ENCODE data around the gene DLG5.

Gene DLG5

GRCh38 chr10:77927402-77928246 lies 1.1 kb upstream of the DLG5 start:
- Histone ChIP-seq H3K27ac (ENCODE audit: extremely low read depth, low read depth, low read length) (no peak overlapping the region), H3K4me3 (ENCODE audit: low read depth, low read length) (no peak overlapping the region), H3K36me3 (ENCODE audit: control insufficient read depth in 2 of 2, insufficient read depth in 1 of 2, low read length in 2 of 2) (peaks cover 0 to 5% of the 10 kb centered on the region in 2 experiments; a peak in 1 of 3 replicates), H3K4me1 (ENCODE audit: control insufficient read depth, insufficient read depth, low read length) (peaks cover 6% of the 10 kb centered on the region; the same call in 1 of the 2 replicates), H3K9me3 (ENCODE audit: control insufficient read depth, insufficient read depth, low read depth, low read length) (no peaks in the 10 kb centered on the region)
- POLR2A ChIA-PET, result interaction anchor here (1.1 kb wide), 1 partner anchor 22 kb away, joined by 4 read pairs; no protein-coding TSS in a partner anchor
- TF ChIP-seq ZNF114 (tag by site-specific recombination; IDR thresholded peaks at IDR 0.05) (no peak), ZNF366 (tag by site-specific recombination; conservative IDR thresholded peaks at IDR 0.05) (no peak), GLIS2 (tag by site-specific recombination; IDR thresholded peaks at IDR 0.05) (peak; percentile 2; the same call in 1 of the 2 replicates), ZNF112 (tag by site-specific recombination; IDR thresholded peaks at IDR 0.05) (no peak), ZNF341 (tag by site-specific recombination; IDR thresholded peaks at IDR 0.05; ENCODE audit: low read depth) (peak; percentile 33; the same call in 1 of the 2 replicates), ZNF350 (tag by site-specific recombination; IDR thresholded peaks at IDR 0.05) (no peak), IKZF3 (tag by site-specific recombination; IDR thresholded peaks at IDR 0.05) (0 out of 2 replicates have a peak, but pooled peaks have one; percentile 4), SP3 (tag by site-specific recombination; IDR thresholded peaks at IDR 0.05) (0 out of 2 replicates have a peak, but pooled peaks have one; percentile 5), ZNF2 (tag by site-specific recombination; IDR thresholded peaks at IDR 0.05) (no peak), ZNF146 (tag by site-specific recombination; IDR thresholded peaks at IDR 0.05) (no peak), PRDM10 (tag by site-specific recombination; IDR thresholded peaks at IDR 0.05) (peak; percentile 85)
- CTCF ChIA-PET, result interaction anchor here (1.0 to 1.2 kb wide), 3 partner anchors 18 to 49 kb away, joined by 3 read pairs; no protein-coding TSS in a partner anchor

- CTCF ChIA-PET, result interaction anchor here (0.6 to 1.0 kb wide), 2 partner anchors 19 to 79 kb away, joined by 3 read pairs; no protein-coding TSS in a partner anchor
- H3K27ac ChIP-seq (ENCODE audit: extremely low read depth, low read depth, low read length), result peak overlapping the region; percentile 73; the same call in 1 of the 2 replicates
- no peaks in the 10 kb centered on the region for H3K9me3 ChIP-seq (ENCODE audit: control insufficient read depth, insufficient read depth, low read depth, low read length)
- TF ChIP-seq IKZF3 (tag by site-specific recombination; IDR thresholded peaks at IDR 0.05) (no peak), TCF7L2 (IDR thresholded peaks at IDR 0.05; ENCODE audit: borderline replicate concordance, low read depth, low read length) (no peak), ZNF529 (tag by site-specific recombination; IDR thresholded peaks at IDR 0.05; ENCODE audit: insufficient replicate concordance) (no peak), TSHZ1 (tag by site-specific recombination; IDR thresholded peaks at IDR 0.05; ENCODE audit: borderline replicate concordance) (no peak), PRDM6 (tag by site-specific recombination; IDR thresholded peaks at IDR 0.05) (no peak), ZNF664 (tag by site-specific recombination; IDR thresholded peaks at IDR 0.05) (no peak), ZNF394 (tag by site-specific recombination; IDR thresholded peaks at IDR 0.05; ENCODE audit: borderline replicate concordance) (peak; percentile 33; the same call in 1 of the 2 replicates), ZNF621 (tag by site-specific recombination; IDR thresholded peaks at IDR 0.05) (no peak), ZNF596 (tag by site-specific recombination; IDR thresholded peaks at IDR 0.05) (no peak), ZNF785 (tag by site-specific recombination; IDR thresholded peaks at IDR 0.05) (no peak), ZNF776 (tag by site-specific recombination; IDR thresholded peaks at IDR 0.05; ENCODE audit: borderline replicate concordance) (no peak), ZNF600 (tag by site-specific recombination; IDR thresholded peaks at IDR 0.05) (peak; percentile 36; the same call in 1 of the 2 replicates), GLIS1 (tag by site-specific recombination; IDR thresholded peaks at IDR 0.05) (no peak)
Measured at GRCh38 chr10:77925795-77926565, 575 bp downstream of the DLG5 start.

More at GRCh38 chr10:77925795-77926565, 575 bp downstream of the DLG5 start:
- H3K4me3 ChIP-seq (ENCODE audit: low read depth, low read length), result peak overlapping the region; percentile 85
- peaks cover 0 to 13% of the 10 kb centered on the region in 2 experiments; a peak in 1 of 3 replicates for H3K36me3 ChIP-seq (ENCODE audit: control insufficient read depth in 2 of 2, insufficient read depth in 1 of 2, low read length in 2 of 2)
- POLR2A ChIA-PET, result interaction anchor here (0.7 to 2.2 kb wide), 7 partner anchors 9 to 79 kb away, joined by 3 to 10 read pairs (median 4); no protein-coding TSS in a partner anchor
- peaks cover 6% of the 10 kb centered on the region; the same call in 1 of the 2 replicates for H3K4me1 ChIP-seq (ENCODE audit: control insufficient read depth, insufficient read depth, low read length)

All from HEK293 (cell line).